ENCODE data around the gene RAMACL. TPM values are rescaled to one million over a fixed set of nuclear protein-coding genes. Genes with fewer than 3 reads are reported as not detected.

RAMACL gene
- total RNA-seq, 1 experiment from 2014 or later: 0.19 TPM

DNA sequence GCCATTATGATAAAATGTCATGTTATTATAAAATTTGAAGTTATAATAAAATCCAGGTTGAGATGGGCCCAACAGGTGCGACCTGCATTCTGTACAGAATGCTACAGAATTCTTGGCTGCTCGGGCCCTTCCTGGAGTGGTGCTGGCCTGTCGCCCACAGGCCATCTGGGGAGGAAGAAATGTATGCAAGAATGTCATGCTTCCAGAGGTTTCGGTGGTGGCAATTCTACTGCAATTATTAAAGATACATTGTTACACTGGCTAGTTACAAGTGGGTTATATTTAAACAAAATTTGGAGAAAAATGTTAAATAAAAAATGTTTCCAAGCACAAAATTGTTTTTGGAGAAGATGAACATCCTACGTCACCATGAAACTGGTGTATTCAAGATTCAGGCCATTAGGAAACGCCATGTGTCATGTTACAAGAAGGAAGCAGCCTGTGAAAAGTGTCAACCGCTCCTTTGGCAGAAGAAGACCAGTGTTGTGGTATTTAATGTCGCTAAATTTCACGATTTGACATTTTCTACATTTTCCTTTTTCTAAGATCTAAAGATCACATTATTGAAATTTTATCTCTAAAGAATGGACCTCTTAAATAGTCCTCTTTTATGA, 7.1 kb downstream of the RAMACL start:
- no peak for DNase-seq (ENCODE audit: low read depth)

DNA sequence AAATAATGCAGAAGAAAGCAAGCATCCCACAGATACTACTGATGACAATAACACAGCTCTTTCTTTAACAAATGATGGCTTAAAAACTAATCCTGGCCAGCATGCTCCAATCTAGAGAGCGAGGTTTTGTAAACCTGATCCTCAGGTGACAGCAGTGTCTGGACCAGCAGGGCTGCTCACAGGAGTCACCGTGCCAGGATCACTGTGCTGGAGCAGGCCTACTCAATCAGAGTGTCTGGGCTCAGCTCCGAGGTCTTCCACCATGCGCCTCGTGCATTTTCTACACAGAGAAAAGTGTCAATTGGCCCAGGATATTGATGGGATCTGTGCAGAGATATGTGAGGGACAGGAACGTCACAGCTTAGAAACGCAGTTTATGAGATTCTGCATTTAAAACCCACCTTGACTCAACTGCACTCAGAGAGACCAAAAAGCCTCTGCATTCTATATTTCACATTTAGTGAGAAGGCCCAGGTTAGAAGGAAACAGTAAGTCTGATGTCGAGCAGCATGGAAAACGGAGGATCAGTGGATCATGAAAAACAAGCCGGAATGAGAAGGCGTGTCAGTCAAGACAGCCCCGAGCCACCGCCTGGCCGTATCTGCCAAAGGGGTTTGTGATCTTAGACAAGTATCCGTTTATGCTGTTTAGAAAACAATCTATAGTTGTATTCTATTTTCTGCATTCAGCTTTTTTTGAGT, 7.8 kb downstream of the RAMACL start:
- DNase-seq (ENCODE audit: low read depth): no peak

DNA sequence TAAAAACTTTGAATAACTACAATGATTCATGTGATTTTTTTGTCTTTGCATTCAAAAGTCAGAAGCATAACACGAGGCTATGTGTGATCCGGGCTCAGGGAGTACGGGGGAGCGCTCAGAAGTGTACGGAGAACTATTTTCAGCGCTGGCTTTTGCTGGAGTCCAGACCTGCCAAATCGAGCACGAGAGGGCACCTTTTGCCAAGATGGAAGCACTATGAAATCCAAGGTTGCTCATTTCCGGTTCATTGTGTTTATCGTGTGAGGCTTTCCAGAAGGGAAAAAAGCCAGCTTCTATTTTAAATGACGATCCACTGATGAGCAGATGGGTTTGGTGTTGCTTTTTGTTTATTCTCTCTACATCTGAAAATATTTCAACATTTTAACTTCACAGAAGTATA, 11.3 kb downstream of the RAMACL start:
- no peak for DNase-seq (ENCODE audit: low read depth)

DNA sequence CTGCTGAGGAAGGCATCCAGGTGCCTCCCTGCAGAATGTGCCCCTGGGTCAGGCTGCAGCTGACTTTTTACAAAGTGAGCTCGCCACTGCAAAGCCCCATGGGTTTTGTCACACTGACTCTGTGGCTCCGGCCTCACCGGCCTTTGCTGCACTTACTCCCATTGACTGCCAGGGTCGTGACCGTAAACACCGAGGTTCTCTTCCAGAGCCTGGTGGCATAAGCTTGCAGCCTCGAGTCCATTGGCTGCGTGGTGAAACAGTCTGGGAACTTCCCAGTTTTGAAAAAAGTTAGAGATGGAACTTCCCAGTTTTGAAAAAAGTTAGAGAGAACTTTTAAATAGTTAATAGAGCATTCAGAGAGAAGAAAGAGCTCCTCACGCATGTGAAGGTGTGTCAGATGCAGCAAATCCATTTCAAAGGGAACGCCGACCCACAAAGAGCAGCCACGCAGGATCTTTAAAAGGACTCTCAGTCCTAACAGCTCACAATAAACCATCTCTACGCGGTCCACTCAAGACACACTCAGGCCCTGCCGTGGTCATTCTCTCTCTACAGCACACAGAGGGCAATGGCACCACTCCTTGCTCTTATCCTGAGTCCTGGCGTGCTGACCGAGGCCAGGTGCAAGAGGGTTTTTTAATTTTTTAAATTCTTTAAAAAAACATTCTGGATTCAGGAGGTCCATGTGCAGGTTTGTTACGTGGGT, 12.8 kb downstream of the RAMACL start:
- no peak for DNase-seq (ENCODE audit: low read depth)

DNA sequence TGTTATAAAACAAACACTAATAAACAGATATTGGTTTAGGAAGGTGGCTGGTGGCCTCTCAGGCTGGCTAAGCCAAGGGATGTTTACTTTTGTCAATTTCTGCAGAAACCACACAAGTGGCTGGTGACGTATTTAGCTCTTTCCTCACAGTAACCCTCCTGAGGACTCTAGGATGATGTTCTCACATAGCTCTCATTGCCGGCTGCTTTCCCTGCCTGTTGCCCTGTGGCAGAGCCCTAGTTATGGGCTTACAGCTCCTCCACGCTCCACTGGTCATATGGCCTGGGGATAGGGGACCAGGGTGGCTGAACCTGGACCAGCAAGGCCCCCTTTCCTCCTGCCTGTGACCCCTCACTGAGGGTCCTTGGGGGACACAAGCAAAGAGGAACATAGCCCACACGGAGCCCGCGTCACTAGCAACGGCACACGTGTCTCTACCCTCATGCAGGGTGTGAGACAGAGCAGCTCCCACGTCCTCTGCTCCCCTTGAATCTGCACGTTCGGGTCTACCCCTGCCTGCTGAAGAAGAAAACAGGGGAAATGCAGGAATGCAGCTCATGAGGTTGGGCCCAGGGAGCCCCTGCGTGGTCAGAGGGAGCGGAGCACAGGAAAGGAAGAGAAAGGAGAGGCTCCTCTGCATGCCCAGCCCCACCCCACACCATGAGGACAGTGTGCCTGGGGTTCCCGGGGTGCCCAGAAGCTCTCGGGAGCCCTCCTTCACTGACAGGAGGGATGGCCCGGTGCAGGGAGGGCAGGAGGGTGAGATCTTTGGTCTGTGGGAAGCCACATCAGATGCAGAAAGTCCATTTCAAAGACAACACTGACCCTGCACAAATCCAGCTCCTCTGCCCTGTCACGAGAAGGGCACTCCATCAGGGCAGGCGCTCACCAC, 13.9 kb downstream of the RAMACL start:
- no peak for DNase-seq (ENCODE audit: low read depth)

DNA sequence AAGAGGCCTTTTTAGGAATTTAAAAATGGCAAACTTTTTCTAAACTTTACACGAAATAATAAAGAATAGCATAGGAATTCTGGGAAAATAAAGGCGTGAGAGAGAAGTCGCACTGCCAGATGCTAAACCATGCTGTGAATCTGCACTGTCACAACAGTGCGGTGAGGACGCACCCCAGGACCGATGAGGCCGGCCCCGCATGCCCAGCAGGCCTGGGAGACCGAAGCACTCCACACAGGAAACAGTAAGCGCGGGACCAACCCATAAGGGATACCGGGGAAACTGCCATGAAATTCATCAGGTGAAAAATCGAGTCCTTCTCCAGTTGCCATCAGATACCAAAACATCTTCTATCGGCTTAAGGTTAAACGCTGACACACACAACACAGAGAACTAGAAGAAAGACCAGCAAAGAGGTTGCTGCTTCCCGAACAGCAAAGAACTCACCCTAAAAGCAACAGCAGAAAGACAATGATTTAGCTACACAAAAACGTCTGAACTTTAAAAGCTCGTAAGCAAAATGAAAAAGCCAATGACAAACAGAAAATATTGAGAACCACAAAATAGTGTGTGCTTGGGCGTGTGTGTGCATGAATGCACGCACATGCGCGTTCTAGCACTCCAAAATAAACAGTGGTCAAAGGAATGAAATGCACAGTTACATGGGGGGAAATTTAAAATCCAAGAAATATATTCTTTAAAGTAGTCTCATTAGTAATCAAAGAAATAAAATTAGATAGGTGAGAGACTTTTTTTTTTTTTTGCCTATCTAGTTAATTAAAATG, 15.4 kb downstream of the RAMACL start:
- no peak for DNase-seq (ENCODE audit: low read depth)

DNA sequence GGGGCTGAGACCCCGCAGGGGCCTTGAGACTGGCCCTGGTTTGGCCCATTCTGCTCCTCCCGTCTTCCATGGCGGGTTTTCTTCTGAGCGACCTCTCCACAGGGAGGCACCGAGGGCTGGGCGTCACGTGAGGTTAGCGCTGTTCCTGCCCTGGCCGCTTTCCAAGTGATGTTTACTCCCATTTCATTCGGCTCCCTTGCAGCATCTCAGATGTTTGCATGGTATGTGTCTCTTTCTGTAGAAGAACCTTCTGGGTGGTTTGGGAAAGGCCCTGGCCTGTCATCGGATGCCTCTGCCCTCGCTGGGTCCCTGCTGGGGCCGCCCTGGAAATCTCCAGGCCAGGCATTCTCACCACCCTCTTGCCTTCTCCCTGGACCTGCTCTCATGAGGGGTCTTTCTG, 17.3 kb downstream of the RAMACL start:
- DNase-seq (ENCODE audit: low read depth): no peak

DNA sequence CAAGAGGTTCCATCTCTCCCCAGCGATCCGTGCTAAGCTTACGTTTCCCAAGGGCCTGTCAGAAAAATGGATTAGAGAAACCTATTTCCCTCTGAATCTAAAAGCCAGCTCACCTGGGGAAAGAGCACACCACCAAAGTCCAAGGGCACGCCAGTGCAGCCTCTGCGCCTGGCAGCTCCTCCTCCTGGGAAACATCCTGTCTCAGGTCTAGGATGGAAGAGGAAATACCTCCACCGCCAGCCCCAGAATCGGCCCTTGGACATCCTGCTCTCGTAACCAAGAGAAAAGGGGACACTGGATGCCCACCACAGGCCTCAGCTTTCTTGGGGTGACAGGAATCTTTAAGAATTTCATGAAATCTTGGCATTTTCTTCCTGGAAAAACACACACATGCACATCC, 18.7 kb downstream of the RAMACL start:
- no peak for DNase-seq (ENCODE audit: low read depth)

DNA sequence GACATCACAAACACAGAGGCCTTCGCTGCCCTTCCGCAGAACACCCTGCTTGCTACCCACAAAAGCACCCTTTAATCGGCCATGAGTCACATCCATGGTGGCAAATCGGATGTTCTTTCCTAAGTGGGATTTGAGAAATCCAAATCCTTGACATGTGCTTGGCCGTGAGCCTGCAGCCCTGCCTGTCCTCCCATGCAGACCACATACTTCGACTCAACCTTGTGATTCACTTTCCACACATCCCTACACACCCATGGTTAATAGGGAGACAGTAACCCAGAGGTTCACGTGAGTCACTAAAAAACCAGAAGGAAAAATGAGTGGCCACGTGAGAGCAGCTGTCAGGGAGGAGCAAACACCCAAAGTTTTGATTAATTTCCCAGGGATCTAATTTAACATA, 19.4 kb downstream of the RAMACL start:
- peak; percentile 99 for DNase-seq (ENCODE audit: low read depth)

DNA sequence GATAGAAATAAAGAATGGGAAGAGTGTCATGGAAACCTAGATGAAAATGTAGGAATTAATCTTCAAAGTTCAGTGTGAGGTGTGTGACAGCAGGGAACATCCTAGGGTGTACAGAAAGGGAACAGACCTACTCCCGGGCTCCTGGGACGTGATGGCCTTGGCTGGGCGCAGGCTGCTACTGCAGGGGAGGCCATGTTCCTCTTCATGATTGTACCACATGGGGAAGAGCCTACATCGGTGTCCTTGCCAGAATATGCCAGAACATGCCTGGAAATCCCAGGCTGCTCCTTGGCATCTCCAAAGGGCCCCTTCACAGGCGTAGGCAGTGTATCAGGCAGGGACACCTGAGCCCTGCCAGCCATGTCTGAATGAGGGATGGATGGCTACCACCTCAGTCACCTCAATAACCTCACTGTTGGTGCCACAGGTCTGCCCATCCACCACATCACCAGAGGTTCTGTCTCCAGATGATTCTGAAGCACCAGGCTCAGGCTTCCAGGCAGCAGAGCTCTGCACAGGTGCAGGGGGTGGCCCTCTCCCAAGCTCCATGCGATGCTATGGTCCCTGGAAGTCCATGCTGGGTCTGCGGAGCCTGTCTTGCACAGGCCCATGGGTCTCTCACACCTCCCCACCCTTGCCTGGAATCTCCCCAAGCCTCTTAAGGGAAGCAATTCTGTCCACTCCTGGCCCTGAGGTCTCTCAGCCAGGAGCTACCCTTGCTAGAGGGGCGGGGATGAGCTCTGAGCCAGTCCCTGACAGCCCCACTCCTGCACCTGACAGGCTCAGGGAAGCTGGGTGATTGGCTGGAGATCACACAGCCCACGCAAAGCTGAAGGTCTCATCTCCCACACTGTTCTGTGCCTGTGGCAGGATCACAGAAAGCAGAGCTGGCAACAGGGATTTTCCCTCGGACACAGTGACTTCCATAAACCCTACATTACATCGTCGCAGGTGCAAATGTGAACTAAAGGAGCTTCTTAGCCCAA, 20.2 kb downstream of the RAMACL start:
- no peak for DNase-seq (ENCODE audit: low read depth)

DNA sequence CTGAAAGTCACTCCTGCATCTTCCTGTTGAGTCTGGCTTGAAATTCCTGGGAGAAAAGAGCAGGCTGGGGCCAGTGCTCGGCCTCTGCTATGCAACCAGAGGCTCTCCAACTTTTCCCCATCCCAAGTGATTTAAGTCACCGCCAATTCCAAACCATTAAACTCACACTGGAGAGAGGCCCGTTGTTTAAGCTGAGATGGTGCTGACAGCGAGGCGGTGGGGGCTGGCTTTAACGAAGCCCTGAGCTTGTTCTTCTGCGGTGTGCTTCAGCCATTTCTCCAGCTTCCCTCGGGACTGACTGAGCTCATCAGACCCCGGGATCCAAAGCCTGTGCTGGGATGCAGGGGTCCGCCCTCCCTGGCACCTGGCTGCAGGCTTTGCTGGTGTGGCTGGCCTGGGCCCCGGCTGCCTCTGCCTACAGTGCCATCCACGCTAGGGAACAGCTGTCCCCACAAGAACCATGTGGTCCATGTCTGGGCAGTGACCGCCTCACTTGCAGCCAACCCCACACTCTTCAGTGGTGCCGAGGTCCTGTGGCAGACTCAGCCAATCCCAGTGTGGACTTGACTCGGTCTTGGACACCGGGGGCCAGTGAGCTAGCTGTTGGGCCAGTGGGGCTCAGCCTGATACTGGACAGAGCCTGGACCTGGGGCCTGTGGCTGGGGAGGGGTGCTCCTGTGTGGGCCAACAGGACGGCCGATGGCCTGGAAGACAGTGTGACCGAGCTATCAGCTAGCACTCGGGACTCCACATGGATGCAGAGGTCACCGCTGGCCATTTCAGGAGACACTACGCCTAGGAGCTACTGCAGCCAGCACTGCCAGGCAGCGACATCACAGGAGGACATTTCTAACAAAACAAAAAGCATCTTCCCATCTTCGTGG, 21.2 kb downstream of the RAMACL start:
- DNase-seq (ENCODE audit: low read depth): no peak

DNA sequence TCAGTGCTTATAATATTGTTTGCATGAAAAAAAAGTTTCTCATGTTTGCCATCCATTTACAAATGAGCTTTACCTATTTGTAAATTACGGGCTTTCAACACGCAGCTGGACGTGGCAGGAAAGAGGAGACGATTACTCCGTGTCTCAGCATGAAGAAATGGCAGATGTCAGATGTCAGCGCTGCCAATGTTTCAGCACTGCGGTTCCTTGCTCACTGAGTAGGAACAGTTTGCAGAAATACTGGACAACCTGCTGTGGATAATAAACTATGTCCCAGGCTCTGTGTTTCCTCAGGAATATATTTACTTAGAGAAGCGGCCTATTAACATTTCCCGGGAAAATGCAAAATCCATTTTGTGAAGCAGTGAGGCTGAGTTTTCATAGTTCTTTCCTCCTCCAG, 22.7 kb downstream of the RAMACL start:
- DNase-seq (ENCODE audit: low read depth): no peak

DNA sequence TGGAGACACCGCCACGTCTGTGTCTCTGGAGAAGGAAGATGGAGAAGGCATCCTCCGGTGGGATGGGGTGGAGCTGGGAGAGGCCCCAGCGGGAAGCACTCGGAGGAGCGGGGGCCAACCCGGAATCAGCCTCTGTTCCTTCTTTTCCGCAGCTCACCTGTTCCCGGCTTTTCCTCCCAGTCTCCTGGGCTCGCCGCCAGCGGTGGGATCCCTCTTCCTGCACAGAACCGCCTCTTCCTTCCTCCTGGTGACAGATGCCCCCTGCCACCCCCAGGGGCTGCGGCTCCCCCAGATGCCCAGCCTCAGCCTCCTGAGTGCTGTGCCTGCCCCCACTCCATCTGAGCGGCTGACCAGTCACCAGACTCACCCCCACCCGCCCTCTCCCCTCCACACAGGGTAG, 23.3 kb downstream of the RAMACL start:
- DNase-seq (ENCODE audit: low read depth): no peak

DNA sequence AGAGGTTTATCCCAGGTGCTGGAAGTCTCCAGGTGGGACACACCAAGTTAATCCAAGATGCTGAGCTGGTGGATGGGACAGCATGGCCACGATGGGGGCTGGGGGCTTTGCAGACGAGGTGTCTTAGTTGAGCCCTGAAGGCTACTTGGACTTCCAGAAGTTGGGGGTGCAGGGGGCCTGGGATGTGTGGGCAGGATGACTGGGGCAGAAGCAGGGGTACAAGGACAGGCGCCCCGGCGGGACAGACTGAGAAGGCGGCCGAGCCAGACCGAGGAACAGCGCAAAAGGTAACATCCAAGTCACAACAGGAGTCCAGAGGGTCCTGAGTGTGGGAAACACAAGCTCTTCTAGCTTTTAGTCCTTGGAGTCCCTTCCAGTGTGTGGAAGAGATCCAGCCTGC, 23.8 kb downstream of the RAMACL start:
- no peak for DNase-seq (ENCODE audit: low read depth)

DNA sequence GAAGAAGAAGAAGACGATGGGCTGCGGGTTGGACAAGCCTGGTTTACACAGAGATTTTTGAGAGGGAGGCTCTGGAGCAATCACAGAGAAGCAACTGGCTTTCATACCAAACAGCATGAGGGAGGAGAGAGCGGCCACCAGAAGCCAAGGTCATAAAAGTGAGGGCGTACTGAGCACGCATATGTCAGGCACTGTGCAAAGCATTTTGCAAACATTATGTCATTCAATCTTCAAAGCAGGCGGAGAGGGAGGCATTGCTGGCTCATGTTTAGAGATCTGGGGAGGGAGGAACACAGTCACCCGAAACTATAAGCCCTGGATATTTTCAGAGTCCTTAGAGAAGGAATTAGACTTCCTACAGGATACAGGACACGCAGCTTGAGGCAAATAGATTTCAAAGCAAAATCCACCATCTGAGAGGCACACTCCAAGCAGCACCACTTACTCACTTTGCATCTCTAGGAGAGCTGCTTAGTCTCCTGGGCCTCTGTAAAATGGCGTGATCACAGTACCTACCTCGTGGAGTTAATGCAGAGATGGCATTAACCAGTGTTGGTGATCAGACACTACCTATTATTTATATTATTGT, 24.6 kb downstream of the RAMACL start:
- no peak for DNase-seq (ENCODE audit: low read depth)

DNA sequence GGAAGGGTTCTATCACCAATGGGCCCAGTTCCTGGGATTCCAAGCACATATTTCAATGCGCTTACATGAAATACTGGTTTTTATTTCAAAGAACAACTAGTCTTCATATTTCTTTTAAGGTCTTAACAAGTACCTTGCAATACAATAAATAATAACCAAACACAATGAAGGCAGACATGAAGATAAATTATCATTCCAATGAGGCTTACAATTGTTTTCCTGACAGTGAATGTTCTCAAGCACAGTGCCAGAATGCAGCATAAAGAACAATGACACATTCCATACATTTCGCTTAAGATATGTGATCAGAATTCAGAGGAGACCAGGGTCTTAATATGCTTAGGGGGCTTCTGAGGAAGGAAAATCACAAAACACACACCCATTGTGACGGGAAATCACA, 26.3 kb downstream of the RAMACL start:
- DNase-seq (ENCODE audit: low read depth): no peak

DNA sequence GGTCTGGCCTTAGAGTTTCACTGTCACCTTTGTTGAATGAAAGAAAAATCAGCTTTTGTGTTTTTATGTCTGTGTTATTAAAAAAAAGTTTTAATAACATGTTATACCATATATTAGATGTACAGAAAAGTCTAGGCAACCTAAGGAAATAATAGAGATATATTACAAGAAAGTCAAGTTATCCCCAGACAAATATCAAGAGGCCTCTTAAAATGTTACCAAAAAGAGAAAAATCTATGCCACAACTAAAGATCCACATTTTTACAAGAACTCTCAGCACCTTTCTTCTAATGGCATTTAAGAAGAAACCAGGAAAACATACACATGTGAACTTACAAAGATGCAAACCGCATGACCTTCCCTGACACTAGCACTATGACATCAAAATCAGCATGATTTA, 26.8 kb downstream of the RAMACL start:
- no peak for DNase-seq (ENCODE audit: low read depth)

DNA sequence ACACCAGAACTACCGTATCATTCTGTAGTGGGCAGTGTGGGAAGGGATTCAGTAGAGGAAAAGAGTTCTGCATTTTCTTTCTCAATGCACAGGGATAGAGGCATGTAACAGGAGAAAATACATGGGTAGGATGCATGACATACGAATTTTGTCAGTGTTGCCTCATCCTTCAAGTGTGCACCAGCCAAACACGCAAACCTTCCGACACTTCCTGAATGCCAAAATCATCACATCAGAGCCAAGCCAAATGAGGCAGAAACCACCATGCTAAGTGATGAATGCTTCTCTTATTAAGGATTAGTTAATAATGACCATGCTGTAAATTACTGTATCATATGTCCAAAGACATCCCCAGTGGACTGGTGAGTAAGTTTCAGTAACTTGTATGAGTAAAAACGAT, 27.3 kb downstream of the RAMACL start:
- peak; percentile 58 for DNase-seq (ENCODE audit: low read depth)
